Measurements from ENCODE around the gene AQP3. TPM values are rescaled to one million over a fixed set of nuclear protein-coding genes. Genes with fewer than 3 reads are reported as not detected.
"Not testable (repeated sequence)": the region's sequence is repeated elsewhere in the genome, so short reads cannot be mapped to it uniquely, and the experiment has no call there.

The AQP3 gene
- total RNA-seq, 1 donor from 2014 or later = not detected

DNA sequence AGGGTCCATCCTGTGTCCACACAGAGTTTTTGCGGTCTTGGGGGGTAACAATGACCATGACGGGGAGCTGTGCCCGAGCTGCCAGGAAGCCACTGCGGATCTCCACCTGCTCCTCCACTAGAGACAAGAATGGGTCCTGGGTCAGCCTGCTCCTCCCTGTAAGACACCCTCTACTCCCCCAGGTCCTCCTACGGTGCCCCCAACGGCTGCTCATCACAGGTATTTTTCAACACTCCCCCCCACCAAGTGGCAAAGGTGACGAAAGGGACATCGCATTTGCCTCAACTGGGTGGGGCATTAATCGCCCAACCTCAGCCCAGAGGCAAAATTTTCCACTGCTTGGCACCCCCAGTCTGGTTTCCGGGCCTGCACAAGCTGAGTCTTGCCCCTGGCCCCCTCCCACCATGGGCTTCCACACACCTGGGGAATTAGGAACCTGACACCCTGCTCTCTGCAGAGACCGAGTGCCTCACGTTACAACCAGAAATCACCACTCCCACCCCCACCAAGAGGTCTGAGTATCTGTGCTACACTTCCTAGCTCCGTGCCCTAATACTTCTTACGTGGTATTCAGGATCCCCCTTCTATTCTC lies 16.7 kb upstream of the AQP3 start:
- DNase-seq = no peak

GRCh38 chr9:33463151-33463550 lies 15.8 kb upstream of the AQP3 start:
- no peak for DNase-seq

GRCh38 chr9:33461492-33461891 lies 14.1 kb upstream of the AQP3 start:
- no peak for DNase-seq

DNA sequence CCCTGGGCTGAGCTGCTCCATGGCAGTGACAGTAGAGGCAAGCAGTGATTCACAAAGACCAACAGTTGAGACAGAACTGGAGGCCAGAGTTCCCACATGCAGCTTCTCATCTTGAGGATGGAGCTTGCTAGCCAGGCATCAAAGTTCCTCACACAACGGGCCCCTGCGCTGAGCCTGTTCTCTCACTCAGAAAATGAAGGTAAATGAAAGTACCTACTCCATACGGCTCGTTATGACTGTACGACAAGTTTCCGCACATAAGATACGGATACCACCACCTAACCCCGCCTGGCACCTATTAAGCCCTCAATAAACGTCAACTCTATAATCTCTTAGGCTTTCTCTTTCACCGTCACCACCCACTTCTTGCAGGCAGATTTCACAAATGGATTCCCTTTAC lies 13.5 kb upstream of the AQP3 start:
- no peak for DNase-seq

DNA sequence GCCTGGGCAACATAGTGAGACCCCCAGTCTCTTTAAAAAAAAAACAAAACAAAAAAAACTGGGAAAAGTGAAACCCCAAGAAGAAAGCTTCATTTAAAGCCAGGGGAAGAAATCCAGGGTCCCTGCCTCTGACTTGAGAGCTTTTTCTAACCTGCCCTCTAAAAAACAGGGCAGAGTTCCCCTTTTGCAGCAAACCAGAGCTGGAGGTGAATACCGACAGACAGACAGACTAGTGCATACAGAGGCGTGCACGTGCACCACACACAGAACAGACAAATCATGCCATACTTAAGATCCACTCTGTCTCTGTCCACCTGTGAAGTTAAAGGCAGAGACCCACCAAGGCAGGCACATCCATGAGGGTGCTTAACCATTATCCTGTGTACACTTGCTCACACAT lies 11.7 kb upstream of the AQP3 start:
- DNase-seq = no peak

DNA sequence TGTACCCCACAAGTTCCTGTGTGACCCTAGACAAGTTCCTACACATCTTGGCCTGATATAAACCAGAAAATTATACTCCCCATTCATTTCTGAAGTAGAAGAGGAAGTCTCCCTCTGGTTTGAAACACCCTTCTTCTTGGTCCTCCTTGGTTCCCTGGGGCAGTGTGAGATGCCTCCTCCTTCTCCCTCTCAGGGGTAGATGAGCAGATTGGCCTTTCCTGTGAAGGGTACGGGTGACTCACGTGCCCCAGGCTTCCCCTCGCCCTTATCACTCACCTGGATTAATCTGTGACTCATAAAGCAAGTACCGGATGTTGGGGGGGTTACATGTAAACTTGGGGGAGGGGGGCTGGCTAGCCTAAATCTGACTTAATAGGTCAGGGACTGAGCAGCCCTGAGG lies 11.1 kb upstream of the AQP3 start:
- DNase-seq = no peak

DNA sequence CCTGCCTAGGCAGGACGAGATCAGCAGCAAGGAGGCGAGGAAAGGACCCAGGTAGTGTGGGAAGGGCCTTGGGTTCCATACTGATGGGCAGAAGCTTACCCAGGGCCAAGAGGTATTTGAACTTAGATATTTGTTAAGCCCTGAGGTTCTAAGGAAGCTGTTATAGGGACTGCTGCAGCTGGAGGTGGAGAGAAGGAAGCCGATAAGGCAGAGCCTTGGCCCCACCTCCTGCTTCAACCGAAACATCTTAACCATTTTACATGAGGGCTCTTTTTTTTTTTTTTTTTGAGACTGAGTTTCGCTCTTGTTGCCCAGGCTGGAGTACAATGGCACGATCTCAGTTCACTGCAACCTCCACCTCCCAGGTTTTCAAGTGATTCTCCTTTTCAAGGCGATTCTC lies 8.6 kb upstream of the AQP3 start:
- DNase-seq = no peak

GRCh38 chr9:33455456-33455855 lies 8.1 kb upstream of the AQP3 start:
- not testable (repeated sequence) for DNase-seq

DNA sequence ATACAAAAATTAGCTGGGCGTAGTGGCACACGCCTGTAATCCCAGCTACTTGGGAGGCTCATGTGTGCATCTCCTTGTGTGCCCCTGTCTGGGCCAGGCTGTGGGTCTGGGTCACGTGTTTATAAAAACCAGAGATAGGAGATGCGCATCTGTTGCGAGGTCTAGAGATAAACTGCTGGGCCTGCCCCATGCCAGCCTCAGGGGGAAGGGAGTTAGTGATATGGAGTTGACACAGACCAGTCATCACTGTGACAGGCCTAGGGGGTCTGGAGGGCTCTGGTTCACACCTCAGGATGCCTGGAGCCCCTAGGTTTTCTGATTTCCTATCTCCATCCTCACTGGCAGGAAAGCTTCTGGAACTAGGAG lies 7.3 kb upstream of the AQP3 start:
- DNase-seq = not testable (repeated sequence)

GRCh38 chr9:33453999-33454660 lies 6.7 kb upstream of the AQP3 start:
- no peak for DNase-seq

- no peak for DNase-seq
Measured at GRCh38 chr9:33453286-33453860, 6.0 kb upstream of the AQP3 start.

- DNase-seq = no peak
Measured at GRCh38 chr9:33452828-33453271, 5.5 kb upstream of the AQP3 start.

DNA sequence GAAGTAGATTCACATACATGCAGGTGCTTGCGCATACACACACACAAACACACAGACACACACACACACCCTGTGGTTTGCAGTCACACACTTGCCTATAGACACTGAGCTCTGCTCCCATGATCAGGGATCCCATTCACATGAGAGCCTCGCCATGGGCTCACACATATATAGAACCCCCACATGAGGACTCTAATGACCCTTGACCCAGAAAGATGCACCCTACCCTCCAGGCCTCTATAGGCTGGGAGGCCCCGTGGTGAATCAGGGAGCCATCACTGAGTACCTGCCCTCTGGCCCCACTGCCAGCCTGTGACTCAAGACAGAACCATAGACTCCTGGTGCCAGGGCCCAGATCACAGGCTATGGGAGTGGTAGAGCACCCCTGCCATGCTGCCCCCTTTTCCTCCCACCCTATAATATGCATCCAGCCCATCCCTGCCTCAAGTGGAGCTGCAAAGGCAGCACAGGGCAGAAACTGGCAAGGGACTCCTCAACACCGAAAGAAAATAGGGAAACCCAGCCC lies 3.3 kb upstream of the AQP3 start:
- DNase-seq = no peak

DNA sequence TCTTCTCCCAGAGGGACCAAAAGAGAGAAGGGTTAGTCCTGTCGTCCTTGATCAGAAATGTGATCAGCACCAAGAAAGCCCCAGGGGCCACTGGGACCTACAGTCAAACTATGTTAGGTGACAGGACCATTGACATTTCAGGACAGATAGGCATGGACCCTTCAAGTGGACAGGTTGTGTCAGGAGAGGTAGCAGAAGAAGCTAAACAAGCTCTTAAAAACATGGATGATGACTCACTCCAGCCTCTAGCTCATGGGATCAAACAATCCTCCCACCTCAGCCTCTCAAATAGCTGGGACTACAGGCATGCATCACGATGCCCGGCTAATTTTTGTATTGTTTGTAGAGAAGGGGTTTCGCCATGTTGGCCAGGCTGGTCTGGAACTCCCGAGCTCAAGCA lies 2.3 kb upstream of the AQP3 start:
- DNase-seq = no peak

DNA sequence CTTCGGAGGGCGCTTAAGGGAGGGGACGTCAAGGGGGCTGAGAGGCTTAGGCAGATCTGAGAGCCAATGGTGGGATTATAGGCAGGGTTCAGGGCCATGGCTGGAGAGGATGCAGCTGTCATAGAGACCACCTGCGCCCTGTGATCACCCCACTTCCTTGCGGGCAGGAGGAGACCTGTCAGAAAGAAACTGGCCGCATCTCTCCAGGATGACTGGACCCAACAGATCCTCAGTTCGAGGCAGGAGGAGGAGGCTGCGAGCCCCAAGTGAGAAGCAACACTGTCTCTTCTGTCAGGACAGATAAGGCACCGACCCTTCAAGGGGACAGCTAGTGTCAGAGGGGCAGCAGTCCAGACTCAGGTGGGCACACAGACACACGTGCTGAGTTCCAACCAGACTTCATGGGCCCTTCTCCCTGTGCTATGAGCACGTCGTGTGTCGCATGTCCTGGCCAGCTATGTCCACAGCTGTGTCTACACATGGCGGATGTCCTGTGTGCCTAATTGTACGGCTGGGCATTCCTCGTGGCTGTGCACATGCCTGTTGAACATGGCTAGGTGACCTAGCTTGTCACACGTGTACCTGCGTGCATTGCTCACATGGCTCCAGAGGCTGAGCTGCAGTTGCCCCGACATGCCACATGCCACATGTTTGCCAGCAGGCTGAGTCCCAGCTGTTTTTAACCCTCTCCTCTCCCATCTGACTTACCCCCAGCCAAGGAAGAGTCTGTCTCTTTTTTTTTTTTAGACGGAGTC lies 583 bp upstream of the AQP3 start:
- no peak for DNase-seq

DNA sequence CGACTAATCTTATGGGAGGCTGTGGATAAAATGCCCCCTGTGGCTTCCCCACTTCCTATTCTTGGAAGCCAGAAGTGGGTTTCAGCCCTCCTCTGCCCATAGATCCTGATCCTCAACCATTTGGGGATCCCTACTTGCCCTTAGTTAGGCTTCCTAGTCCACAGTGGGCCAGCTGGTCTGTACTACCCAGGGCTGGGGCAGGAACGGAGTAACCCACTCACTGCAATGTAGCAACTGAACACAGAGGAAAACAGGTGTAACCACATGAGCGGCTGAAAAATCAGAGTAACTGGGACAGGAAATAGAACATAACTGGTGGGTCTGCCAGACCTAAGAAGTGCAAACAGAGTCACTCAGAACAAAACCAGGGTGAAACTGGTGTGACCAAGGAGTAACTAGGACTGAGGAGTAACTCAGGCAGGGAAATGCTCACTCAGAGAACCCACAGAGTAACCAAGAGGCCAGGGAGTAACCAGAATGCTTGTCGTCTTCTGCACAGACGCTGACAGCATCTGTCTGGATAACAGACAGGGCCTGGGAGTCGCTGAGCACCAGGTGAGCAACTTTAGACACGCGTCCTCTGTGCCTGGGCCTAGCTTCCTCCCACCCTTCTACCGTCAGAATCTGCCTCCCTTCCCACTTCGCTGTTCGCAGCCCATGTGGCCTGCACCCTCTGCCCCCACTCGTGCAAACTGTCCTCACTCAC lies 1.0 kb downstream of the AQP3 start:
- no peak for DNase-seq

DNA sequence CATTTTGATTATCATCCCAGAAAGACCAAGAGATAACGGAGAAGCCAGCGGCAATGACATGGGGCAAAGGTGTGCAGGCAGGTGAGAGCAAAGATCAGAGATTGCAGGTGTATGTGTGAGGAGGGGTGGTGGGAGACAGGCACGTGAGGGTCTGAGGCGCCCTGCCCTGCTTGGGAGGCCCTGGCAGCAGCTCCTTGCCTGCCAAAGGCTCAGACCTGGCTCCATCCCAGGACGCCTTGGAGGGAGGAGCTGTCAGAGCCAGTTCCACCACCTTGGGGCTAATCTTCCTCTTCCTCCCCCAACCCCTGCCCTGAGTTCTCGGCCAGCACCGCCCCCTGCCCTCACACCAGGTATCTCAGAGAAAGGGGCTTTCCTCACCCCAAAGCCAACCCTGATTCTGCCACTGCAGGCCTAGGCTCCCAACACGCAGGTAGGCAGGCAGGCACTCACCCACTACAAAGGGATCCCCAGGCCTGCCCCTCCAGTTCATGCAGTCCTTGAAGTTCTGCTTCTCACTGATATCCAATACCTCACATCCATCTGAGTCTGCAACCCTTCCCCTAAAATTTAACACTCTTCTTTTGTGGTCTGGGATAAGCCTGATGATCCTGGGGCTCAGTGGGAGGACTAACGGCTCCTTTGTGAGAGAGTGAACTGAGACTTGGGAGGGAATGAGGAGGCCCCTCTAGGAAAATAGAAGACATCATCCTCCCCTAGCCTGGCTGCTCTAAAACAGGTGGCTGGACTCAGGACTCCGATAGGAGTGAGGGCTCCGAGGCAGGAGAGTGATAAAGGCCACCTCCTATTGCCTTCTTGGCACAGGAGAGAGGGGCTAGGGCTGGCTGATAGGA lies 1.8 kb downstream of the AQP3 start:
- no peak for DNase-seq

DNA sequence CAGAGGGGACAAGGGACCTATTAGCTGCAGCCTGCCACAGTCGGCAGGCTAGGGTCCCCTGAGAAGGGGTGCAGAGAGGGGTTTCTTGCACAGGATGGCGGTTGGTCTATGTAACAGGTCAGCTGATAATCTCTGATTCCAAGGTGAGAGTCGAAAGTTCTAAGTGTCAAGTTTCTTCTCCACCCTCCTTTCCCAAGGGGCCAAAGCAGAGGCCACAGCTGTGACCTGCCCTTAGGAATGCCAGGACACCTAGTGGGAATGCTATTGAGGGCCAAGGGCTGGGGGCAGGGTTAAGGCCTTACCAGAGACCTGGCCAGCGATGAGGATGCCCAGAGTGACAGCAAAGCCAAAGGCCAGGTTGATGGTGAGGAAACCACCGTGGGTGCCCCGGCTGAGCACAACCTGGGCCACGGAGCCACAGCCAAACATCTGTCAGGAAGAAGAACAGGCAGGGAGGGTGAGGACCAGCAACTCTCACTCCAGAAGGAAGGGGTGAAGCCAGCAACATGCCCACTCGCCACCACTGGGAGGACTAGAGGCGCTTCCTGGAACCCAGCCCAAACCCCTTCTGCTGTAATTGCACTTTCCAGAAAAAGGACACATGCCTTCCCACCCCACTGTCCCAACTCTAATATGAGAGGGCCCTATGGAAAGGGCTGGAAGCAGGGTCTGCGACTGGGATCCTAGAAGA lies 3.8 kb downstream of the AQP3 start:
- no peak for DNase-seq

DNA sequence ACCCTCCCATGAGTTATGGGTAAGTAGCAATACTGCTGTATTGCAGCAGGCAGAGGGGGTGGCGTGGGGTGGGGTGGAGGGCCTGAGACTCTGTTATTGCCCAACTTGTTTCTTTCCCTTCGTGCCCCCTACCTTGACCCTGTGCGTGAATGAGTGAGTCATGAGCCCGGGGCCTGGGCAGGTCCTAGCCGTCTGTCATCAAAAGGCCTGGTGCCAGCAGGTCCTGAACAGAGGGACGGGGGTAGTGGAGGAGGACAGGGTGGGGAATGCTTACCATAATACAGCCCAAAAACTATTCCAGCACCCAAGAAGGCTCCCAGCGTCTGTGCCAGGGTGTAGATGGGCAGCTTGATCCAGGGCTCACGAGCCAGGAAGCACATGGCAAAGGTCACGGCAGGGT lies 4.3 kb downstream of the AQP3 start:
- no peak for DNase-seq

DNA sequence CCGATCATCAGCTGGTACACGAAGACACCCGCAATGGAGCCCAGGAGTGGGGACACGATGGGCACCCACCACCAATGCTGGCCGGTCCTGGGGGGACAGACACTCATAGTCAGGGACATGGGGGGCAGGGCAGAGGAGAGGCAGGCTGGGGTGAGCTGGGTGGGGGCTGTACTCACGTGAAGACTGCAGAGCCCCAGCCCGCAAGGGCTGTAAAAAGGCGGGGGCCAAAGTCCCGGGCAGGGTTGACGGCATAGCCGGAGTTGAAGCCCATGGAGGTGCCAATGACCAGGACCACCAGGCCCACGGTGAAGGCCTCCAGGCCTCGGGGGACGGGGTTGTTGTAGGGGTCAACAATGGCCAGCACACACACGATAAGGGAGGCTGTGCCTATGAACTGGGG lies 5.3 kb downstream of the AQP3 start:
- no peak for DNase-seq

DNA sequence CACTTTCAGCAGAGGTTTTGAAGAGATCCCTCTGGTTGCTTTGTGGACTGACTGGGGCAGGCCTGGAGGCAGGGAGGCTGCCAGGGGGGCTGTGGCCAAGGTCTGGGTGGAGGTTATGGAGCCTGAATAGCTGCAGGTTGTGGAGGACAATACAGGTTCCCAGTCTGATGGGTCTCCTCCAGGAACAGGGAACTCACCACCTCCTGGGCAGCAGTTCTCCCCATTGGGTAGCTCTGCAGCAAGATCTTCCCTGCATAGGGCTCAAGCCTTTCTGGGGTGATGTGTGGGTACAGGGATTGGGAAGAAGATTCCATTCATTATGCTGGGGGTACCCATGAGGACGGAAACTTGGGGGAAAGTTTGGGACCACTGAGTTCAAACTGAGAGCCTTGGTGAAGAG lies 6.8 kb downstream of the AQP3 start:
- DNase-seq = no peak

Measured in occipital lobe (tissue), 2 donors.